Measurements from ENCODE around the gene CLEC3B.

DNA sequence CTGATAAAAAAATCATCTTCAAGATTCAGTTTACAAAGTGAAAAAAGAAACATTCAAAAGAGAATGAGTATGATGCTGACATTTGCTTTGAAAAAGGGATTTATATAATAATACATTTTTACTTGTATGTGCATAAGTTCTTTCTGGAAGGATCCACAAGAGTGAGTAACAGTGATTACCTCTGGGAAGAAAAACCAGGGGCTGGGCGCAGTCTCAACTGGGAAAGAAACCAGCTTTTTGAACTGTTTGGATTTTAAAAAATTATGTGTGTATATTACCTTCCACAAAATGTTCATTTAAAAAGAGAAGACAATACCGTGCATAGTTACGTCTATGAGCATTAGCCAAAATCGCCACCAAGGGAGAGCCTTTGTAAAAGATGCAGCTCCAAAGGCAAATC lies 1.3 kb downstream of the CLEC3B start:
- TF ChIP-seq KDM1A (IDR thresholded peaks at IDR 0.05; ENCODE audit: low read depth) = no peak
- TF ChIP-seq E2F6 (IDR thresholded peaks at IDR 0.05; ENCODE audit: borderline replicate concordance, low read depth) = no peak
- TF ChIP-seq, protein P1, sequence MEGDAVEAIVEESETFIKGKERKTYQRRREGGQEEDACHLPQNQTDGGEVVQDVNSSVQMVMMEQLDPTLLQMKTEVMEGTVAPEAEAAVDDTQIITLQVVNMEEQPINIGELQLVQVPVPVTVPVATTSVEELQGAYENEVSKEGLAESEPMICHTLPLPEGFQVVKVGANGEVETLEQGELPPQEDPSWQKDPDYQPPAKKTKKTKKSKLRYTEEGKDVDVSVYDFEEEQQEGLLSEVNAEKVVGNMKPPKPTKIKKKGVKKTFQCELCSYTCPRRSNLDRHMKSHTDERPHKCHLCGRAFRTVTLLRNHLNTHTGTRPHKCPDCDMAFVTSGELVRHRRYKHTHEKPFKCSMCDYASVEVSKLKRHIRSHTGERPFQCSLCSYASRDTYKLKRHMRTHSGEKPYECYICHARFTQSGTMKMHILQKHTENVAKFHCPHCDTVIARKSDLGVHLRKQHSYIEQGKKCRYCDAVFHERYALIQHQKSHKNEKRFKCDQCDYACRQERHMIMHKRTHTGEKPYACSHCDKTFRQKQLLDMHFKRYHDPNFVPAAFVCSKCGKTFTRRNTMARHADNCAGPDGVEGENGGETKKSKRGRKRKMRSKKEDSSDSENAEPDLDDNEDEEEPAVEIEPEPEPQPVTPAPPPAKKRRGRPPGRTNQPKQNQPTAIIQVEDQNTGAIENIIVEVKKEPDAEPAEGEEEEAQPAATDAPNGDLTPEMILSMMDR (IDR thresholded peaks at IDR 0.05) = no peak
- TF ChIP-seq GATA3 (IDR thresholded peaks at IDR 0.05; ENCODE audit: borderline replicate concordance) = no peak
- TF ChIP-seq RAD21 (conservative IDR thresholded peaks at IDR 0.05 in 1 of 2, IDR thresholded peaks at IDR 0.05 in 1 of 2) = no peak
- no peak for TF ChIP-seq MAZ (IDR thresholded peaks at IDR 0.05; ENCODE audit: borderline replicate concordance, low read depth, low read length)
- no peak for TF ChIP-seq MAFK (IDR thresholded peaks at IDR 0.05; ENCODE audit: partially characterized antibody)
- TF ChIP-seq MYC (IDR thresholded peaks at IDR 0.05; ENCODE audit: borderline replicate concordance, low read length) = no peak
- TF ChIP-seq PHF8 (IDR thresholded peaks at IDR 0.05; ENCODE audit: borderline replicate concordance, low read depth) = no peak
- TF ChIP-seq POLR2A (IDR thresholded peaks at IDR 0.05; ENCODE audit: low read length) = no peak
- TF ChIP-seq CEBPB (IDR thresholded peaks at IDR 0.05) = no peak
- TF ChIP-seq EP300 (IDR thresholded peaks at IDR 0.05) = no peak
- TF ChIP-seq EHMT2 (IDR thresholded peaks at IDR 0.05; ENCODE audit: low read depth) = no peak
